ENCODE measurements around the gene NADSYN1.

GRCh38 chr11:71530602-71531001 is 77.6 kb downstream of the NADSYN1 start:
- TF ChIP-seq POLR2A (IDR thresholded peaks at IDR 0.05) (no peak), CTCF (IDR thresholded peaks at IDR 0.05) (no peak), POLR2AphosphoS5 (IDR thresholded peaks at IDR 0.05) (no peak)

All from stomach (tissue), 4 donors.